ENCODE data around the gene COX8A. TPM values are rescaled to one million over a fixed set of nuclear protein-coding genes. Genes with fewer than 3 reads are reported as not detected.

The COX8A gene
- total and polyA plus RNA-seq, 2 donors (not counting 1 experiment from before 2014, with no cell fraction given): 99.0 to 244 TPM

- Mint-ChIP-seq H3K27ac (no peak overlapping the region), H3K4me1 (peaks cover 11% of the 10 kb centered on the region), H3K9me3 (ENCODE audit: insufficient read depth) (no peaks in the 10 kb centered on the region), H3K27me3 (peaks cover 26% of the 10 kb centered on the region), H3K4me3 (no peak overlapping the region)
- Histone ChIP-seq H3K4me2 (replicated peaks; ENCODE audit: low read depth, low read length, poor library complexity, severe bottlenecking) (peak overlapping the region; percentile 85), H4K20me1 (ENCODE audit: control insufficient read depth, insufficient read depth, low read length, poor library complexity, severe bottlenecking) (no peaks in the 10 kb centered on the region), H3K9me3 (ENCODE audit: control extremely low read depth in 1 of 3, control insufficient read depth in 2 of 3, insufficient read depth in 1 of 3, low read length in 2 of 3) (peaks cover 0 to 35% (median 0%) of the 10 kb centered on the region in 3 donors), H3K27me3 (replicated peaks in 1 of 4; ENCODE audit: control extremely low read depth in 1 of 4, control insufficient read depth in 3 of 4, insufficient read depth in 4 of 4, low read length in 3 of 4) (peaks cover 0 to 40% (median 15%) of the 10 kb centered on the region in 4 experiments), H3K9ac (ENCODE audit: low read length) (peak overlapping the region; percentile 69), H3K4me3 (ENCODE audit: control extremely low read depth in 1 of 5, extremely low read depth in 1 of 5, insufficient read depth in 1 of 5, low read depth in 2 of 5, low read length in 4 of 5) (no peak overlapping the region), H3K27ac (ENCODE audit: low read length in 2 of 2) (no peak overlapping the region), H2AFZ (ENCODE audit: insufficient read depth, low read depth, low read length, poor library complexity, severe bottlenecking) (peak overlapping the region; percentile 66), H3K4me1 (ENCODE audit: control insufficient read depth in 2 of 2, insufficient read depth in 2 of 2, low read length in 2 of 2) (peaks cover 15 to 16% of the 10 kb centered on the region in 2 donors), H3K36me3 (replicated peaks in 1 of 2; ENCODE audit: control extremely low read depth in 1 of 2, control insufficient read depth in 1 of 2, extremely low read depth in 1 of 2, insufficient read depth in 2 of 2, low read length in 1 of 2) (no peaks in the 10 kb centered on the region), H3K79me2 (ENCODE audit: control insufficient read depth, insufficient read depth, low read length) (no peaks in the 10 kb centered on the region)
- POLR2A ChIA-PET: no interaction called here
- 95% methylated on average over 19 of the region's 26 CpGs for WGBS (ENCODE audit: insufficient coverage)
- no peak for ATAC-seq (ENCODE audit: low read depth)
- CTCF ChIA-PET: no interaction called here
- DNase-seq: no peak
- intact Hi-C loops (cut with micrococcal nuclease): no loop called here
- TF ChIP-seq EZH2 (IDR thresholded peaks at IDR 0.05; ENCODE audit: borderline replicate concordance, insufficient read depth, low read depth, low read length, poor library complexity, severe bottlenecking) (no peak), CTCF (IDR thresholded peaks at IDR 0.05) (no peak)
Observed at GRCh38 chr11:64008283-64008913, 34.0 kb downstream of the COX8A start.

GRCh38 chr11:64008914-64009633, 34.7 kb downstream of the COX8A start:
- CTCF ChIA-PET: no interaction called here
- TF ChIP-seq EZH2 (IDR thresholded peaks at IDR 0.05; ENCODE audit: borderline replicate concordance, insufficient read depth, low read depth, low read length, poor library complexity, severe bottlenecking) (no peak), CTCF (IDR thresholded peaks at IDR 0.05) (no peak)
- WGBS (ENCODE audit: insufficient coverage): 97% methylated on average over 7 of the region's 18 CpGs
- Histone ChIP-seq H3K79me2 (ENCODE audit: control insufficient read depth, insufficient read depth, low read length) (no peaks in the 10 kb centered on the region), H4K20me1 (ENCODE audit: control insufficient read depth, insufficient read depth, low read length, poor library complexity, severe bottlenecking) (no peaks in the 10 kb centered on the region), H3K27me3 (replicated peaks in 1 of 4; ENCODE audit: control extremely low read depth in 1 of 4, control insufficient read depth in 3 of 4, insufficient read depth in 4 of 4, low read length in 3 of 4) (peaks cover 0 to 40% (median 15%) of the 10 kb centered on the region in 4 experiments), H3K4me1 (ENCODE audit: control insufficient read depth in 2 of 2, insufficient read depth in 2 of 2, low read length in 2 of 2) (peaks cover 15 to 16% of the 10 kb centered on the region in 2 donors), H3K9me3 (ENCODE audit: control extremely low read depth in 1 of 3, control insufficient read depth in 2 of 3, insufficient read depth in 1 of 3, low read length in 2 of 3) (peaks cover 0 to 35% (median 0%) of the 10 kb centered on the region in 3 donors), H3K4me3 (ENCODE audit: control extremely low read depth in 1 of 5, extremely low read depth in 1 of 5, insufficient read depth in 1 of 5, low read depth in 2 of 5, low read length in 4 of 5) (no peak overlapping the region), H3K36me3 (replicated peaks in 1 of 2; ENCODE audit: control extremely low read depth in 1 of 2, control insufficient read depth in 1 of 2, extremely low read depth in 1 of 2, insufficient read depth in 2 of 2, low read length in 1 of 2) (no peaks in the 10 kb centered on the region), H3K9ac (ENCODE audit: low read length) (no peak overlapping the region), H3K4me2 (replicated peaks; ENCODE audit: low read depth, low read length, poor library complexity, severe bottlenecking) (no peak overlapping the region), H3K27ac (ENCODE audit: low read length in 2 of 2) (no peak overlapping the region), H2AFZ (ENCODE audit: insufficient read depth, low read depth, low read length, poor library complexity, severe bottlenecking) (no peak overlapping the region)
- DNase-seq (no peak), ATAC-seq (ENCODE audit: low read depth) (no peak)
- H3K4me1 Mint-ChIP-seq: peaks cover 11% of the 10 kb centered on the region
- H3K9me3 Mint-ChIP-seq (ENCODE audit: insufficient read depth): no peaks in the 10 kb centered on the region
- no peak overlapping the region for H3K27ac Mint-ChIP-seq
- intact Hi-C loops (cut with micrococcal nuclease): no loop called here
- POLR2A ChIA-PET: no interaction called here
- H3K27me3 Mint-ChIP-seq: peaks cover 26% of the 10 kb centered on the region
- H3K4me3 Mint-ChIP-seq: no peak overlapping the region
